ENCODE data around the gene SETDB1.

DNA sequence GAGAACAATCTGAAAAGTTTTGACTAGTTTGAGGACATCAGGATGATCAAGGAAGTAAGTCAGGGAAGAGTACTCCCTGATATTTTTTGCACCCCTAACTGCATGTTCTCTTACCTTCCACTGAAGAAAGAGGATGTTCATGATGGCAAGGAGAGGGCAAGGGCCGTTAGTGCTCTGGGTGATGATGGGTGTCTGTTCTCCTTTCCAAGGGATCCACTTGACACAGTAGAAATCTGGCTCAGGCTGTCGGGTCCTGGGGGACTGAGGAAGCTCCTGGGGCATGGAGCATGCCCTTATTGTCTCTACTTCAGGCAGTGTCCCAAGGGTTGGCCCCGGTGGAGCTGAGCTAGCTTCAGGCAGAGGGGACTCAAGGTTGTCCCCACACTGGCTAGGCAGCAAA lies 75.9 kb downstream of the SETDB1 start:
- no peak for TF ChIP-seq POLR2A (IDR thresholded peaks at IDR 0.05)
- no peak for TF ChIP-seq POLR2AphosphoS5 (IDR thresholded peaks at IDR 0.05)
- TF ChIP-seq, protein P1, sequence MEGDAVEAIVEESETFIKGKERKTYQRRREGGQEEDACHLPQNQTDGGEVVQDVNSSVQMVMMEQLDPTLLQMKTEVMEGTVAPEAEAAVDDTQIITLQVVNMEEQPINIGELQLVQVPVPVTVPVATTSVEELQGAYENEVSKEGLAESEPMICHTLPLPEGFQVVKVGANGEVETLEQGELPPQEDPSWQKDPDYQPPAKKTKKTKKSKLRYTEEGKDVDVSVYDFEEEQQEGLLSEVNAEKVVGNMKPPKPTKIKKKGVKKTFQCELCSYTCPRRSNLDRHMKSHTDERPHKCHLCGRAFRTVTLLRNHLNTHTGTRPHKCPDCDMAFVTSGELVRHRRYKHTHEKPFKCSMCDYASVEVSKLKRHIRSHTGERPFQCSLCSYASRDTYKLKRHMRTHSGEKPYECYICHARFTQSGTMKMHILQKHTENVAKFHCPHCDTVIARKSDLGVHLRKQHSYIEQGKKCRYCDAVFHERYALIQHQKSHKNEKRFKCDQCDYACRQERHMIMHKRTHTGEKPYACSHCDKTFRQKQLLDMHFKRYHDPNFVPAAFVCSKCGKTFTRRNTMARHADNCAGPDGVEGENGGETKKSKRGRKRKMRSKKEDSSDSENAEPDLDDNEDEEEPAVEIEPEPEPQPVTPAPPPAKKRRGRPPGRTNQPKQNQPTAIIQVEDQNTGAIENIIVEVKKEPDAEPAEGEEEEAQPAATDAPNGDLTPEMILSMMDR (IDR thresholded peaks at IDR 0.05): no peak
- TF ChIP-seq EP300 (IDR thresholded peaks at IDR 0.05): no peak

Measured in sigmoid colon (tissue), 4 donors.